Renal cortex interstitium (tissue), 11 donors: ENCODE data around the gene TRIP13. TPM values are rescaled to one million over a fixed set of nuclear protein-coding genes. Genes with fewer than 3 reads are reported as not detected.
"Not testable (repeated sequence)": the region's sequence is repeated elsewhere in the genome, so short reads cannot be mapped to it uniquely, and the experiment has no call there.

Source experiments
- DNase-seq, 11 donors: peaks; one replicate each; pipeline ENCODE4 v3.0.0-alpha.2; 2013; ENCODE audit warnings: low read depth in 9 of 11, low spot score in 4 of 11; ENCODE audit errors: extremely low read depth in 1 of 11
- polyA plus RNA-seq, 3 donors: library from polyadenylated mRNA; unstranded; fragments of 120-200 nt; gene quantifications; one replicate each; pipeline ENCODE4 v1.2.1, GENCODE V29; 2013; ENCODE audit not compliant: insufficient read length in 3 of 3

Gene TRIP13
- polyA plus RNA-seq, 3 donors: 11.0 to 19.0 (median 16.1) TPM

DNA sequence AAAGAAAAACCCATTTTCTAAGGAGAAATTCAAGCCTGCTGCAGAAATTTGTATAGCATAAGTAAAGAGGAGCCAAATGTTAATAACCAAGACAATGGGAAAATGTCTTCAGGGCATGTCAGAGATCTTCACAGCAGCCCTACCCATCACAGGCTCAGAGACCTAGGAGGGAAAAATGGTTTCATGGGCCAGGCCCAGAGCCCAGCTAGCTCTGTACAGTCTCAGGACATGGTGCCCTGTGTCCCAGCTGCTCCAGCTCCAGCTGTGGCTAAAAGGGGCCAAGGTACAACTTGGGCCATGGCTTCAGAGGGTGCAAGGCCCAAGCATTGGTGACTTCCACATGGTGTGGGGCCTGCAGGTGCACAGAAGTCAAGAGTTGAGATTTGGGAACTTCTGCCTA is 36.5 kb downstream of the TRIP13 start:
- not testable (repeated sequence) for DNase-seq

DNA sequence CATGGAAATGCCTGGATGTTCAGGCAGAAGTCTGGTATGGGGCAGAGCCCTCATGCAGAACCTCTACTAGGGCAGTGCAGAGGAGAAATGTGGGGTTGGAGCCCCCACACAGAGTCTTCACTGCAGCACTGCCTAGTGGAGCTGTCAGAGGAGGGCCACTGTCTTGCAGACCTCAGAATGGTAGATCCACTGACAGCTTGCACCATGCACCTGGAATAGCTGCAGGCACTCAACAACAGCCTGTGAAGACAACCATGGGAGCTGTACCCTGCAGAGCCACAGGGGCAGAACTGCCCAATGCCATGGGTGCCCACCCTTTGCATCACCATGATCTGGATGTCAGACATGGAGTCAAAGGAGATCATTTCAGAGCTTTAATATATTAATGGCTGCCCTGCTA is 36.9 kb downstream of the TRIP13 start:
- no peak for DNase-seq

DNA sequence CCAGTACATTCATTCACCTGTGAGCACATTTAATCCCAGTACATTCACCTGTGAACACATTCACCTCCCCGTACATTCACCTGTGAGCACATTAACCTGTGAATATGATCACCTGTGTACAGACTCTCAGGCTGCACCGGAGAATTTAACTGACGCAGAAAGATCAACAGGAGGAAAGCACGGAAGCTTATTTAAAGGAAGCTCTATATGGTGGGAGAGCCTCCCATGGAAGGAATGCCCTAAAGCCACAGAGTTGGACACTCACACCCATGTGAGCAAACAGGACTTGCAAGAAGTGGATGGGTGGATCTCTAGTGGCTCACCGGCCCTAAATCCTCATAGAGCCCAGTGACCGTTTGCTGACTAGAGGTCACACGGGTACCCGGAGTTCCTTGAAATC is 38.2 kb downstream of the TRIP13 start:
- no peak for DNase-seq

DNA sequence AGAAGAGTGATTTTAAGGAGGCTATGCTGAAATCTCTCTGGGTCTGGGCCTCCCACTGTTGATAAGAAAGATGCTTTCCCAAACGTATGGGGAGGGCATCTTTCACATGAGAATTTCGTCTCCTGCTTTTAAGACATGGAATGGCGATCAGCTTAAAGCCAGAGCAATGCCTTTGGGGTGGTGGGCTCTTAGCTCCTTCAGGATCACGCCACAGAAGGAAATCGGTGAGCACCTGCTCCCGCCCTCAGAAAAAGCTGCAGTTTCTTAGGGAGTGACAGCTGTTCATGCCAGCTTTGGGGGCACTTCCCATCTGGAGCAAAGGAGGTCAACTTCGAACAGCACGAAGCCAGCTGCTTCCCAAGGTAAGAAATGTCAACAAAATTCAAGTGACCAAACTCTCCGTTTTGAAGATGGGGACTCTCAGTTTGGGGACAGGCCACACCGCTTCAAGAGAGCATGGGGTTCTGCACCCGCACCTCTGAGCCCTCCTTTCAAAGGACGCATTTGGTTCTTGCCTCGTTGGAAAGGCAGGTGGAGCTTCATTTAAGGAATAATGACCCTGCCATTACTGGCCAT is 39.0 kb downstream of the TRIP13 start:
- DNase-seq: no peak

DNA sequence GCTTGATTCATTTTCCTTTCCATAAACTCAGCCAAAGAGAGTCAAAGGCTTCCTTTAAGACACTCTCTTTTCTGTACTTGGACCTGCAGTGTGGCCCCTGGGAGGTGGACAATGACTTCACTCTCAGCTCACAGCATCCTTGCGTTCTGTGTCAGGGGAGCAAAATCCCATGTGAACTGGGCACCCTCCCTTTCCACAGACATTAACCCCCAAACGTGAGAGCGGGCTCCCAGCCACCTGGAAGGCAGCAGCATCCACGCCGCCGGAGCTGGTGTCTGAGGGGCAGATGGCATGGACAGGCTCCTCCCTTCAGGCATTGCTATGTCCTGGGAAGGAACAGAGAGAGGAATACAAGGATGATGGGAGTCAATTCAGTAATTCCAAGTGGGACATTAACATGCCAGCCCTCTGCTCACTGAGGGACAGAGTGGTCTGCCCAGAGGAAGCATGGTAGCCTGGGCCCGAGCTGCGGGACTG is 39.5 kb downstream of the TRIP13 start:
- DNase-seq: no peak

DNA sequence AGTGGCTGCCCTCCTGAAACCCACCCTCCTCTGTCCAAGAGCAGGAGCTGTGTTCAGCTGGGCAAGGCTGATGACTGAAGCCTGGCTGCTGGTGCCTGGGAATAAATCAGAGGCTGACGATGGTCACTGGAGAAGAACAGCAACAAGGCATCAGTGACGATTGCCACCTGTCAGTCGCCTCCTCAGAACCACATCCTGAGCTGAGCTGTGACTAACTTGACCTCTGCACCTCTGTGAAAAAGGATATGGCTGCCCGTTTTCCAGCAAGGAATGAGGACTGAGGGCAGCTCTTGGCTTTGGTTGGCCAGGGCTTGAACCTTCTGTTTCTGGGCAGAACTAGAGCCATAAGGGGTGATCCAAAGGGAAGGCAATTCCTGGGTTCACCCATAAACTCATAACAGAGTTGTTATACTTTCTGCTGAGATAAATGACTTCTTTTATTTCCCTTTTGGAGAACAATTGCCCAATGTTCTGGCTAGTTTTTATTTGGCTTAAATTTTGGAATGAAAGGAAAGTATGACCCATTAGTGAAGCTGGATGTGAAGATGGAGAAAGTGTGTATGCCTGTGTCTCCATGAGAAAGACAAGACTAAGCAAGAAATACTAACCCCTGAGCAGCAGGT is 40.1 kb downstream of the TRIP13 start:
- DNase-seq: no peak

DNA sequence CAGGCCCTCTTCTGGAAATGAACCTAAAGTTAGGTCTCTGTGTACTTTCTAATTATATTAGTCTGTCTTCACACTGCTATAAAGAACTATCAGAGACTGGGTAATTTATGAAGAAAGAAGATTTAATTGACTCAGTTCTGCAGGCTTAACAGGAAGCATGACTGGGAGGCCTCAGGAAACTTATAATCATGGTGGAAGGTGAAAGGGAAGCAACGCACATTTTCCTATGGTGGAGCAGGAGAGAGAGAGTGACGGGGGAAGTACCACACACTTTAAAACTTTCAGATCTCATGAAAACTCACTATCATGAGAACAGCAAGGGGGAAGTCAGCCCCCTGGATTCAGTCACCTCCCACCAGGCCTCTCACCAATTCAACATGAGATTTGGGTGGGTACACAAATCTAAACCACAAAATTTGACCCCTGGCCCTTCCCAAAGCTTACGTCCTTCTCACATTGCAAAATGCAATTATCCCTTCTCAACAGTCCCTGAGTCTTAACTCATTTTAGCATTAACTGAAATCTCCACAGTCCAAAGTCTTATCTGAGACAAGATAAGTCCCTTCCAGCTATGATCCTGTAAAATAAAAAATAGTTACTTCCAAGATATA is 40.7 kb downstream of the TRIP13 start:
- DNase-seq: no peak

DNA sequence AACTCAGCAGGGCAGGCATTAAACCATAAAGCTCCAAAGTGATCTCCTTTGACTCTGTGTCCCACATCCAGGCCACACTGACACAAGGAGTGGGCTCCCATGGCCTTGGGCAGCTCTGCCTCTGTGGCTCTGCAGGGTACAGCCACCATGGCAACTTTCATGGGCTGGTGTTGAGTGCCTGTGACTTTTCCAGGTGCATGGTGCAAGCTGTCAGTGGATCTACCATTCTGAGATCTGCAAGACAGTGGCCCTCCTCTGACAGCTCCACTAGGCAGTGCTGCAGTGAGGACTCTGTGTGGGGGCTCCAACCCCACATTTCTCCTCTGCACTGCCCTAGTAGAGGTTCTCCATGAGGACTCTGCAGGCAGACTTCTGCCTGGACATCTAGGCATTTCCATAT is 41.3 kb downstream of the TRIP13 start:
- not testable (repeated sequence) for DNase-seq

DNA sequence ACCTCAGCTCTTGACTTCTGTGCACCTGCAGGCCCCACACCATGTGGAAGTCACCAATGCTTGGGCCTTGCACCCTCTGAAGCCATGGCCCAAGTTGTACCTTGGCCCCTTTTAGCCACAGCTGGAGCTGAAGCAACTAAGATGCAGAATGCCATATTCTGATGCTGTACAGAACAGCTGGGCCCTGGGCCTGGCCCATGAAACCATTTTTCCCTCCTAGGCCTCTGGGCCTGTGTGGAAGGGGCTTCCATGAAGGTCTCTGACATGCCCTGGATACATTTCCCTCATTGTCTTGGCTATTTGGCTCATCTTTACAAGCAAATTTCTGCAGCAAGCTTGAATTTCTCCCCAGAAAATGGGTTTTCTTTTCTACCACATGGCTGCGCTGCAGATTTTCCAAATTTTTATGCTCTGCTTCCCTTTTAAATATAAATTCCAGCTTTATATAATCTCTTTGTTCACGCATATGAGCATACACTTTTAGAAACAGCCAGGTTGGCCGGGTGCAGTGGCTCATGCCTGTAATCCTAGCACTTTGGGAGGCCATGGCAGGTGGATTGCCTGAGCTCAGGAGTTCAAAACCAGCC is 41.8 kb downstream of the TRIP13 start:
- DNase-seq: not testable (repeated sequence)

DNA sequence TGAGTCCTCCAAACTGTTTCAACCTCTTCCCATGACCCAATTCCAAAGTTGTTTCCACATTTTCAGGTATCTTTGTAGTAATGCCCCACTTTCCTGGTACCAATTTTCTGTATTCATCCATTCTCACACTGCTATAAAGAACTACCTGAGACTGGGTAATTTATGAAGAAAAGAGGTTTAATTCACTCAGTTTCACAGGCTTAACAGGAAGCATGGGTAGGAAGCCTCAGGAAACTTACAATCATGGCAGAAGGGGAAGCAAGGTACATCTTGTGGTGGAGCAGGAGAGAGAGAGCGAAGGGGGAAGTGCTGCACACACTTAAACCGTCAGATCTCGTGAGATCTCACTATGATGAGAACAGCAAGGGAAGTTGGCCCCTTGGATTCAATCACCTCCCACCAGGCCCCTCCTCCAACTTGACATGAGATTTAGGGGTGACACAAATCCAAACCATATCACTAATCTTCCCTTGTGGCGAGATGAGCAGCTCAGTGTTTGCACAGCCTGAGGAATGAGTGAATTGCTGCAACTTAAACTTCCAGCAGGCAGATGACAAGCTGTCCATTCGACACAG is 42.9 kb downstream of the TRIP13 start:
- no peak for DNase-seq

DNA sequence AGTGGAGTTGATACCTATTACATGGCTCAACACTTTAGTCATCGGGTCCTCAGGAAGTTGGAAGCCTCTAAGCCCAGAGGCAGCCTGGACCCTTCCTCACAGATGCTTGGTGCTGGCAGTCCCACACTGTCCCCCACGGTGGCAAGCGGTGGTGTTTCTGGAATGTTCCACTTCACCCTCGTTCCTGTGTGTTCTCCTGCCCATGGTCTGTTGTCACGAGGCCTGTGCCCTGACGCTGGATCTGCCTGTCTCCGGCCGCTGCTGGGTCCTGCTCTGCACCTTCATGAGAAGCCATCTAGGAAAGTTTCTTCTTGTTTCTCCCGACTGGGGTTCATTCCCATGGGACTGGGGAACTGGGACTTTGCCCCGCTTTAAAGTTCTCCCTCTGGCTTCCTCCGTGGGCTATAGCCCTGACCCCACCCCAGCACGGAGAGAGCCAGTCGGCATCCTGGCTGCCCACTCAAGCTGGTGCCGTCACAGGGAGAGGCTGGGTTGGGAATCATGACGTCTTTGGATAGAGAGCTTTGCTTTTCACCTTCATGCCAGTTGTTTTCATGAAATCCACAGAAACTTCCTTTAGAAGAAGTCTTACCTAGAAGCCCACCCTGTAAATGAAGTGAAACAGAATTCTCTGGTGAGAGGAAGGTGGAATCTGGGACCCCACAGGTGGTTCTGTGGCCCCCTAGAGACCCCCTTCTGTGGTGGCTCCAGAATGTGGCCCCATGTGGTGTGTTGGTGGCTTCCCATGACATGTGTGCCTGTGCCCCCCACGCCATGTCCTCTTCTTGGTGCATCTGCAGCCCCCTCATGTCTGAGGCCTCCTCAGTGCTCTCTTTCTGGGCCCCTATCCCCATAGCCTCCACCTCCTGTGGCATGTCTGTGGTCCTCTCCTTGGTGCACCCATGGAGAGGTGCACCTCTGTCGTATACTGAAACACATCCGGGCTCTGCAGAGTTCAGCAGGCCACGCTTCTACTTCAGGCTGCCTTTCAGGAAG is 43.8 kb downstream of the TRIP13 start:
- DNase-seq: no peak

DNA sequence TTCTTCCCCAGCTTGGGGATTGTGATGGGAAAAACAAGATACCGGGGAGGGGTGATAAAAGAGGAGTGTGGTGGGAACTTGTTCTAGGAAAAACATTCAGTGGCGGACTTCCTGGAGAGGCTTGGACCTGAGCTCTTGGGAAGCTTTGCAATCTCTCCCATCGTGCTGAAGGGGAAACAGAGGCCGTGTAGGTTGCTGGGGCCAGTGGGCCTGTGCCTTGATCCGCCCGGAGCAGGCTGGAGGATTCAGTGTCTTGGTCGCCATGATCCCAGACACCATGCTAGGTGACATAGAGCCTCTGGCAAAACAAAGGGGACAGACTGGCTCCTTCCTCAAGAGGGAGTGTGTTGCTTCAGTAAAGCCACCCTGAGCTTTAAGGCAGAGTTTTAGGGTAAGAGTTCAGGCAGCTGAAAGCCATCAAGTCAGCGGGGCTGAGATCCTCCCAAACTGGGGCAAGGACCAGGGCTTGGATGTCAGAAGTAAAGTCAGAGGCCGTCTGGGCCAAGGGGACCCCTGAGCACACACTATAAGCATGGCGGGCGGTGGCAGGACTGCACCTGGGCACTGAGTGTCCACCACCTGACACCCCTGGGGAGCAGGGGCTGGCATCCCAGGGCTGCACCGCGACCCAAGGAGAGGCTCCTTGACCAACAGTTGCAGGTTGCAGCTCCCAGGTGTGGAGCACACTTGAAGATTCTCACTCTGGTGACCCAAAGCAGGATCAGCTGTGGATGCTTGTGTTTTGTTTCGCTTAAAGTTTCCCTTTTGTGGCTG is 44.7 kb downstream of the TRIP13 start:
- DNase-seq: no peak

DNA sequence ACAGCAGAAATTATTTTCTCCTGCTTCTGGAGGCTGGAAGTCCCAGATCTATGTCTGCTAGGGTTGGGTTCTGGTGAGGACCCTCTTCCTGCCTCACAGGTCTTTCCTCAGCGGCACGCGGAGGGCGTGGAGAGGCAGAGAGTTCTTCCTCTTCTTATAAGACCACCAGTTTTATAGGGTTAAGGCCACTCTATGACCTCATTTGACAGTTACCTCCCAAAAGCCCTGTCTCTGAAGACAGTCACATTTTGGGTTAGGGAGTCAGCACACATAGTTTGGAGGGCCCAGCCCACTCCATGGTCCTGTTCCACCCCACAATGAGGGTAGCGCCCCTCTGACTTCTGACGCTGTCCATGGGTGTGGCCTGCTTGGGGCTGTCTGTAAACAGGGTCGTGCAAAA is 46.7 kb downstream of the TRIP13 start:
- no peak for DNase-seq

DNA sequence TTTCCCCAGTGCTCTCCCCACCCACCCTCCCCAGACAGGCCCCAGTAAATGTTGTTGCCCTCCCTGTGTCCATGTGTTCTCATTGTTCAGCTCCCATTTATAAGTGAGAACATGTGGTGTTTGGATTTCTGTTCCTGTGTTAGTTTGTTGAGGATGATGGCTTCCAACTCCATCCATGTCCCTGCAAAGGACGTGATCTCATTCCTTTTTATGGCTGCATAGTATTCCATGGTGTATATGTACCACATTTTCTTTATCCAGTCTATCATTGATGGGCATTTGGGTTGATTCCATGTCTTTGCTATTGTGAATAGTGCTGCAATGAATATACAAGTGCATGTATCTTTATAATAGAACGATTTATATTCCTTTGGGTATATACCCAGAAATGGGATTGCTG is 48.1 kb downstream of the TRIP13 start:
- not testable (repeated sequence) for DNase-seq

DNA sequence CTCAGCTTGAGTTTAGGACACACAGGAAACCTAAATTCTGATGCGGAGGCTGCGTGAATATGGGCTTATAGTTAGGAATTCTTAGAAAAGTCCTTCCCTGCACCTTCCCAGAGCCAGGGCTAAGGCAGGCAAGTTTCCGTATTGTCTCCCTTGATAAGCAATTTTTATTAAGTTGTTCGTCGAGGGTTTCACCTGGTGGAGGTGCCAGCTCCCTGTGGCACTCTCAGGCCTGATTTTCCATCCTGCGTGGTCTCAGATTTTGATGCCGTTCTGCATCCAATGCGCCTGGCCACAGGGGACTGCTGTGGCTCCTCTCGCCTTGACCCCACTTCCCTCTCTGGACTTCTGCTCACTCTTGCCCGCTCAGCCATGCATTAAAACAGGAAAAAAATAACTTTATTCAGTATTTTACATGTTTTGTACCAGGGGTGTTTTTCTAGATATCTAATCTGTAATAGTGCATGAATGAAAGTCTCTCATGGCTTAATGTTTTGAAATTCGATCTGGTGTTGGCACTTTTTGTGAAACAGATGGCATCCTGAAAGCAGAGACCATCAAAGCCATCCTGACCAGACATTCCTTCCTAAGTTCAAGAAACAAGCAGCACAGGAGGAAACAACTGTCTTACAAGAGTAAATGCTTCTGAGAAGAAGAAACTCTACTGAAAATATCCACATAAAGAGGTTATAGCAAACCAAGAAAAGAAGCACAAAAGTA is 50.7 kb downstream of the TRIP13 start:
- no peak for DNase-seq

DNA sequence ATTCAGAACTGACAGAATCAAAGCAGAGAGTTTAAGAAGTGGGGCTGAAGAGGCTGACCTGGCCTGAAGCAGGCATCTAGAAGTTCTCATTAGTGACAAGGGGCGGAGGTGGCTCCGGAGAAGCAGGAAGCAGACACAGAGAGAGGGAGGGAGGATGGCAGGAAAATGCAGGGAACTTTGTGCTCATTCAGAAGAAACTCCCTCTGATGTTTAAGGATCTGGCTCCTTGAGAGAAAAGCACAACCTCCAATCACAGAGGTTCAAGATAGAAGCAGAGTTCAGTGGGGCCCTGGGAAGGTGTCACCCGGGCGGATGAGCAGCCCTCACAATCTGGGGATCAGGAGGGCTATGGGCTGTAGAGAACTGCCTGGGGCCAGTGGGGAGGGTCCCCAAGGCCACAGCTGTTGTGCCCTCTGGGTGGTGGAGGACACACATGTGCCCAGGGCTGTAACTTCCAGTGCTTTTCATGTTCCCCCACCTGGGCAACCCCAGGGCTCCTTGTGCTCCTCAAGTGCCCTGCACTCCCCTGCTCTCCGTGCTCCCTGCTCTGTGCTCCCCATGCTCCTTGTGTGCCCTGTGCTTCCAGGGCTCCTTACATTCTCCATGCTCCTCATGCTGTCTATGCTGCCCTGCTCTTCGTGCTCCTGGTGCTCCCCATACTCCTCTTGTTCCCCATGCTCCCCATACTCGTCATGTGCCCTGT is 51.4 kb downstream of the TRIP13 start:
- no peak for DNase-seq

DNA sequence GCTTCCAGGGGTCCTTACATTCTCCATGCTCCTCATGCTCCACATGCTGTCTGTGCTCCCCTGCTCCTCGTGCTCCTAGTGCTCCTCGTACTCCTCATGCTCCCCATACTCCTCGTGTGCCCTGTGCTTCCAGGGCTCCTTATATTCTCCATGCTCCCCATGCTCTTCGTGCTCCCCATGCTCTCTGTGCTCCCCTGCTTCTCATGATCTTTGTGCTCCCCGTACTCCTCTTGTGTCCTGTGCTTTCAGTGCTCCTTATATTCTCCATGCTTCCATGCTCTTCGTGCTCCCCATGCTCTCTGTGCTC is 51.9 kb downstream of the TRIP13 start:
- DNase-seq: no peak
